LNCaP clone FGC (cell line): Measurements from ENCODE around the gene DMRTC2.

ENCODE experiments used
- DNase-seq: peaks from one replicate; pipeline ENCODE4 v3.0.0-alpha.2; 2011; ENCODE audit warnings: low read depth
- H3K4me3 ChIP-seq: 2 replicates; pipeline ENCODE4 v1.5.1; 2011; ENCODE audit warnings: mild to moderate bottlenecking, low read depth, low read length, control low read depth
- TF ChIP-seq, protein P1 (sequence below): IDR thresholded peaks from 2 replicates; pipeline ENCODE4 v1.5.1; 2012; ENCODE audit warnings: mild to moderate bottlenecking; ENCODE audit not compliant: control insufficient read depth, insufficient read depth; ENCODE audit errors: extremely low read depth

DMRTC2 gene

DNA sequence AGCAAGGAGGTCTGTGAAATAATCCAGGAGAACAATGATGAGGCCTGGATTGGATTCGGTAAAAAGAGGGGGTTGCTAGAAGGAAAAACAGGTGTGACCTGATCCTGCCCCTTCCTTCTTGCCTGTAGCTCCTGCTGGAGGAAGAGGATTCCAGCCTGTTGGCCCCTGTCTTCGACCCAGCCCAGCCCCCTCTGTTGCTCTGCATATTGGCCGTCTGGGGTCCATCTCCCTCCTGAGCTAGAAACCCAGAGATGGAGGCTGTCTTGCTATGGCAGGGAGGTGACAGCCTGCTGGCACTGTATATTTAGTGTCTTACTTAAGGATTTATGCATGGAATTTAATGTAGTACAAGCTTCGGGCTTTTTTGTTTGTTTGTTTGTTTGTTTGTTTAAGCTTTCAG is 6.6 kb downstream of the DMRTC2 start:
- no peak for DNase-seq
- TF ChIP-seq, protein P1, sequence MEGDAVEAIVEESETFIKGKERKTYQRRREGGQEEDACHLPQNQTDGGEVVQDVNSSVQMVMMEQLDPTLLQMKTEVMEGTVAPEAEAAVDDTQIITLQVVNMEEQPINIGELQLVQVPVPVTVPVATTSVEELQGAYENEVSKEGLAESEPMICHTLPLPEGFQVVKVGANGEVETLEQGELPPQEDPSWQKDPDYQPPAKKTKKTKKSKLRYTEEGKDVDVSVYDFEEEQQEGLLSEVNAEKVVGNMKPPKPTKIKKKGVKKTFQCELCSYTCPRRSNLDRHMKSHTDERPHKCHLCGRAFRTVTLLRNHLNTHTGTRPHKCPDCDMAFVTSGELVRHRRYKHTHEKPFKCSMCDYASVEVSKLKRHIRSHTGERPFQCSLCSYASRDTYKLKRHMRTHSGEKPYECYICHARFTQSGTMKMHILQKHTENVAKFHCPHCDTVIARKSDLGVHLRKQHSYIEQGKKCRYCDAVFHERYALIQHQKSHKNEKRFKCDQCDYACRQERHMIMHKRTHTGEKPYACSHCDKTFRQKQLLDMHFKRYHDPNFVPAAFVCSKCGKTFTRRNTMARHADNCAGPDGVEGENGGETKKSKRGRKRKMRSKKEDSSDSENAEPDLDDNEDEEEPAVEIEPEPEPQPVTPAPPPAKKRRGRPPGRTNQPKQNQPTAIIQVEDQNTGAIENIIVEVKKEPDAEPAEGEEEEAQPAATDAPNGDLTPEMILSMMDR, result no peak
- no peak overlapping the region for H3K4me3 ChIP-seq

DNA sequence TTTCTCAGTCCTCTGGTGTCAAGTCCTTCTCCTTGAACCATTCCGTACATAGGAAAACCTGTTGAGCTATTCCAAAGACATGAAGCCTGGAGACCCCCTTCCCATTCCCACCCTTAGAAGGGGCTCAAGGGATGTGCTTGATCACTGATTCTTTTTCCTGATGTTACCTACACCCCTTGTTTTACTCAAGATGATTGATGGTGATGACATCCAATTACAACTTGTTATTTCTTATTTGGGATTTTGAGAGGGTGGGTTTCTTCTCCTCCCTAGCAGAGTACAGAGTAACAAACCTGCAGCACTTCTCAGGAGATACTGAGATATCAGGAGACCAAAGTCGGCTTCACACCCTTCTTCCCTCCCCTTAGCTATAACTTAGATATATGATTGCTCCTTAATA is 8.5 kb downstream of the DMRTC2 start:
- TF ChIP-seq, protein P1, result no peak
- DNase-seq, result no peak
- no peak overlapping the region for H3K4me3 ChIP-seq

DNA sequence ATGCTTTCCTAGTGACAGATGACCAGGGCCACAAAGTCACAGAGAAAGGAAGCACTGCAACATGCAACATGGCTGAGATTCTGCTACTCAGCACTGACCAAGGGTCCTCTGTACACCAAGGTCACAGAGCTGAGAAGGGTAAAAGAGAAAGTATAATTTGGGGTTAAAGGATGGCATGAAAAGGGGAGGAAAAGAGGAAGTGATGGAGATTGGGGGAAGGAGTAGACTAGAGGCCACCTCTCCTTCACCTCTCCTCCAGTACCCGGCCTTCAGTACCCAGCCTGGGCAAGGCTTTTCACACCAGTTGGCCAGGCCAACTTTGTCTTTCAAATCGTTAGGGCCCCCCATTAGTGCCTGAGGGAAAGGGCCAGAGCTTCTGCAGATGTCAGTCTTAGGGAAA is 8.9 kb downstream of the DMRTC2 start:
- TF ChIP-seq, protein P1, result no peak
- no peak overlapping the region for H3K4me3 ChIP-seq
- DNase-seq, result no peak

DNA sequence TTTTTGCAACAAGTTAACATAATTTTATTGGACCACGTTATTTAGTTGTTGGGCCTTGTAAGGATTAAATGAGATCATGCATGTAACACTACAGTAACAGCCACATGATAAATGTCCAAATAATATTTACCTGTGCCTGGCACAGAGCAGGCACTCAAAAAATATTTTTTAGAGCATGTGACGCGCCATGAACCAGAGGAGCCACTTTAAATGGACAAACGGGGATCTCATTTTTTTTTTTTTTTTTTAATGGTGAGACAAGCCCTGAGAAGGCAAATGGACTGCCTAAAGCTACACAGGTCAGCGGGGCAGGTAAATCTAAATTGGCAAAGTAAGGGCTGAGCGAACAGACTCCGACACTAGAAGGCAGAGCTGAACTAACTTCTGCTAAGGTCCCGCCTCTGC is 14.4 kb downstream of the DMRTC2 start:
- TF ChIP-seq, protein P1, result 0 out of 2 replicates have a peak, but pooled peaks have one; percentile 26
- peak overlapping the region; percentile 7 for H3K4me3 ChIP-seq
- DNase-seq, result no peak

DNA sequence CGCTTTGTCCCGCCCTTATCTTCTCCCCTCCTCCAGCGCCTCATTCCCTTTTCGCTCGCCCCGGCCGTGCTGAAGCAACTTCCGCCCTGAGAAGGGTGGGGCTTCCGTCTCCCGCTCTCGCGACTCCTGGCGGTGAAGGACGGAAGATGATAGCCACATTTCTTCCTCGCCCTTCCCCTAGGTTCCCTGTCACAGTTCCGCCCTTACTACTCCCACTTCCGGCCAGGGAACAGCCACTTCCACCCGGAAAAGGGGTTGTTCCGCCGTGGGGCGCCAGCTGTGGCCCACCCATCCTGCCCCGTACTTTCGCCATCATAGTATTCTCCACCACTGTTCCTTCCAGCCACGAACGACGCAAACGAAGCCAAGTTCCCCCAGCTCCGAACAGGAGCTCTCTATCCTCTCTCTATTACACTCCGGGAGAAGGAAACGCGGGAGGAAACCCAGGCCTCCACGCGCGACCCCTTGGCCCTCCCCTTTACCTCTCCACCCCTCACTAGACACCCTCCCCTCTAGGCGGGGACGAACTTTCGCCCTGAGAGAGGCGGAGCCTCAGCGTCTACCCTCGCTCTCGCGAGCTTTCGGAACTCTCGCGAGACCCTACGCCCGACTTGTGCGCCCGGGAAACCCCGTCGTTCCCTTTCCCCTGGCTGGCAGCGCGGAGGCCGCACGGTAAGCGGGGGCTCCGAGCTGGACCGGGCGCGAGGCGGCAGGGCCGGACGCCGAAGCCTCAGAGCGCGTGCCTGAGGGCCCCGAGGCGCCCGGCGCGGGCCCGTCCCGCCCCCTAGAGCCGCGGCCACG is 15.0 kb downstream of the DMRTC2 start, which contains the start of gene RPS19:
Gene RPS19 (plus strand): TSS at position 638 of the 801 bp plus-strand sequence. CDS start 520 bp downstream, outside the sequence.
- TF ChIP-seq, protein P1, result no peak
- H3K4me3 ChIP-seq, result peak within 1 kb of the TSS; percentile 92
- DNase-seq, result peak; percentile 89

DNA sequence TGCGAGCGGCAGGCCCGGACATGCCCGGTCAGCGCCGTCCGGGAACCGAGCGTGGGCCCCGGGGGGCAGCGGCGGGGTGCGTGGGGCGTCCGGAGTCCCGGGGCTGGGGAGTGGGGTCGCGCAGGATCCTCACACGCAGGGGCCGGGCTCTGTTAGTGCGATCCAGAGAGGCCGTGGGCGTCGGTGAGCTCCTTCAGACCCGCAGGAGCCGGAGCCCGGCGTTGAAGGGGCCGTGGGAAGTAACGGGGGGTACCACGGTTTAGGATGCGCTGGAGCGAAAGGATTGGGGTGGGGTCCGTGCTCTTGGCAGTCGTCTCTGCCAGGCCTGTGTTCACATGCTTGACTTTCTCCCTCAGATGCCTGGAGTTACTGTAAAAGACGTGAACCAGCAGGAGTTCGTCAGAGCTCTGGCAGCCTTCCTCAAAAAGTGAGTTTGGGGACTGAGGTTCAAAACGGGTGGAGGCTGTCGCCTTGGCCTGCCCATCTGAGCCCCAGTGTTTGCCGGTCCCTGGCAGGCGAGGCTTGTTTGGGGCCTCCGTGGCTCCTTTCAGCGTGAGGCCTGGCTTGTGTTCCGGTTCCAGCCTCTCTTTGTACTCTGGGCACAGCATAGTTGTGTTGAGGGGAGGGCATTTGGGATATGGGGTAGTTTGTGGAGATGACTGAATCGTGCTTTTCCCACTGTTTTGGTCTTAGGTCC is 15.7 kb downstream of the DMRTC2 start:
- no peak for DNase-seq
- TF ChIP-seq, protein P1, result no peak
- peak overlapping the region; percentile 92 for H3K4me3 ChIP-seq
